Astrocyte of the cerebellum (primary cell): Measurements from ENCODE around the gene CPZ.

Source experiments
- DNase-seq: peaks from one replicate; pipeline ENCODE4 v3.0.0-alpha.2; 2011; ENCODE audit warnings: low read depth
- H3K4me3 ChIP-seq: 2 replicates; pipeline ENCODE4 v1.5.1; 2011; ENCODE audit warnings: mild to moderate bottlenecking, low read depth, low read length, moderate library complexity
- in situ Hi-C: cut with HindIII; loops from 2 replicates; pipeline ENCODE4 v1.10.0; 2017; ENCODE audit warnings: low sequenced_read_pairs
- TF ChIP-seq, protein P1 (sequence below): IDR thresholded peaks from 2 replicates; pipeline ENCODE4 v1.5.1; 2012; ENCODE audit warnings: low read length, low read depth, moderate library complexity, mild to moderate bottlenecking; ENCODE audit errors: missing control alignments

CPZ gene

DNA sequence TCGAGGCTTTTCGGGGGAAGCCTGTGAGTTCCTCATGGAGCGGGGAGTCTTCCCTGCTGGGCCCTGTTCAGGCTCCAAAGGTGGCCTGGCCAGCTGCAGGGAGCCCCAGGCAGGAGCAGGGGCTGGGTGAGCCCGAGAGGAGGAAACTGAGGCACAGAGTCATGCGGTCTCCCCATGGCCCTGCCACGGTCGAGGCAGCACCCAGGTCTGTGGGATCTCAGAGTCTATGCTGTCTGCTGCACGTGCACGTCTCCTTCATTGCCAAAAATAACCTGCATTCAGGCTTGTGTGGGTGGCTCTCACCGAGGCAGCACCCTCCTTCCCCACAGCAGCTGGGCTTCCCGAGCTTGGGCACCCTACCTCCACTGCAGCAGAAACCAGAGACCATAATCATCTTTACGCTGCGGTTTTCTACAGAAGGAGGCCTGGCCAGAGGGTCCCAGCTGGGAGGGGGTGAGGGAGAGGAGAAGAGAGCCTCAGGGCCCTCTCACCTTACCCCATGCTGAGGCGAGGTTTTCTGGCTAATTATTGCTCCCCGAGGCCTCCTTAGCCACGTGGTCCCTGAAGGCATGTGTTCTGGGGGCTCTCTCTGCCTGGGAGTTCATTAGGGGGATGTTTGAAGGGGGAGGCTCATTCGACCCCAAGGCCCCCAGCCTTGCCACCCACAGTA is 64.3 kb downstream of the CPZ start:
- TF ChIP-seq, protein P1, sequence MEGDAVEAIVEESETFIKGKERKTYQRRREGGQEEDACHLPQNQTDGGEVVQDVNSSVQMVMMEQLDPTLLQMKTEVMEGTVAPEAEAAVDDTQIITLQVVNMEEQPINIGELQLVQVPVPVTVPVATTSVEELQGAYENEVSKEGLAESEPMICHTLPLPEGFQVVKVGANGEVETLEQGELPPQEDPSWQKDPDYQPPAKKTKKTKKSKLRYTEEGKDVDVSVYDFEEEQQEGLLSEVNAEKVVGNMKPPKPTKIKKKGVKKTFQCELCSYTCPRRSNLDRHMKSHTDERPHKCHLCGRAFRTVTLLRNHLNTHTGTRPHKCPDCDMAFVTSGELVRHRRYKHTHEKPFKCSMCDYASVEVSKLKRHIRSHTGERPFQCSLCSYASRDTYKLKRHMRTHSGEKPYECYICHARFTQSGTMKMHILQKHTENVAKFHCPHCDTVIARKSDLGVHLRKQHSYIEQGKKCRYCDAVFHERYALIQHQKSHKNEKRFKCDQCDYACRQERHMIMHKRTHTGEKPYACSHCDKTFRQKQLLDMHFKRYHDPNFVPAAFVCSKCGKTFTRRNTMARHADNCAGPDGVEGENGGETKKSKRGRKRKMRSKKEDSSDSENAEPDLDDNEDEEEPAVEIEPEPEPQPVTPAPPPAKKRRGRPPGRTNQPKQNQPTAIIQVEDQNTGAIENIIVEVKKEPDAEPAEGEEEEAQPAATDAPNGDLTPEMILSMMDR, result no peak
- DNase-seq, result no peak
- in situ Hi-C loops, result no loop called here

DNA sequence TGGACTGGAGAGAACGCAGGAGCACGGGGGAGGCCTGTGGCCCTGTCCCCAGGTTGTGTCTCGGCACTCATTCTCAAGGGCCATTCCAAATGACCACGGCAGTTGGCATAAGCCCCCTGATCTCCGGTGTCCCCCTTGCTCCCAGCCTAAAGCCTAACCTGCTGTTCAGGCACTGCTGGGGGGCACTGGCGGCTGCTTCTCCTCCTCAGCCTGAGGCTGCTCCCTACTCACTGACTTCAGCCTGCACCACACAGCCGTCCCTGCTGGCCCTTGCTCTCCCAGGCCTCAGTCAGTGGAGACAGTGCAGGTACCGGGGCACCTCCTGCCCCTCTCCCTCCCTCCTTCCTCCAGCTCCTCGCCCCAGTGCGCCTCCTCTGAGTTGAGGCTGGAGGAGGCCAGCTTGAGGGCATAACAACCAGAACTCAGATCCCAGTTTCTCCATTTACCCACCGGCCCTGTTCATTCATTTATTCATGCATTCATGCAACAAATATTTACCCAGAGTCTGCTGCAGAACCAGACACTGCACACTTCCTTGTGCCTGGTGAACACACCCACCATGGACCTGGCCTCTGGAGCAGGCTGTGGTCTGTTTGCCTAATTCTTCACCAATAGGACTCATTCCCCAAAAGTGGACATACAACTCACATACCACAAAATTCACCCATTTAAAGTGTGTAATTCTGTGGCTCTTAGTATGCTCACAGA is 65.0 kb downstream of the CPZ start:
- TF ChIP-seq, protein P1, result no peak
- no peak for DNase-seq
- no peak overlapping the region for H3K4me3 ChIP-seq
- in situ Hi-C loops, result no loop called here

More for the DNA sequence above, 64.3 kb downstream of the CPZ start:
- H3K4me3 ChIP-seq, result no peak overlapping the region

DNA sequence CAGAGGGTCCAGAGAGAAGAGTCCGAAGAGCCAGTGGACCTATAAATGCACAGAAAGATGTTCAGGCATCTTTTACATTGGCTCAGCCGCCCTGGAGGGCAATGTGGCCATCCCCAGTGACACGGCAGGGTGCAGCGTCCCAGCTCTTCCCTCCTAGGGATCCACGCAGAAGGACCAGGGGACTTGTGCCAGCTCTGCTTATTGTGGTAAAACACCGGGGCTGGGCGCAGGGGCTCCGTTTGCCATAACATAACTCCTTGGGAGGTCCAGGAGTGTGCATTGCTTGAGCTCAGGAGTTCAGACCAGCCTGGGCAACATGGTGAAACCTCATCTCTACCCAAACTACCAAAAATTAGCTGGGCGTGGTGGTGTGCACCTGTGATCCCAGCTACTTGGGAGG is 70.2 kb downstream of the CPZ start:
- in situ Hi-C loops, result no loop called here
- no peak overlapping the region for H3K4me3 ChIP-seq
- TF ChIP-seq, protein P1, result no peak
- DNase-seq, result no peak

DNA sequence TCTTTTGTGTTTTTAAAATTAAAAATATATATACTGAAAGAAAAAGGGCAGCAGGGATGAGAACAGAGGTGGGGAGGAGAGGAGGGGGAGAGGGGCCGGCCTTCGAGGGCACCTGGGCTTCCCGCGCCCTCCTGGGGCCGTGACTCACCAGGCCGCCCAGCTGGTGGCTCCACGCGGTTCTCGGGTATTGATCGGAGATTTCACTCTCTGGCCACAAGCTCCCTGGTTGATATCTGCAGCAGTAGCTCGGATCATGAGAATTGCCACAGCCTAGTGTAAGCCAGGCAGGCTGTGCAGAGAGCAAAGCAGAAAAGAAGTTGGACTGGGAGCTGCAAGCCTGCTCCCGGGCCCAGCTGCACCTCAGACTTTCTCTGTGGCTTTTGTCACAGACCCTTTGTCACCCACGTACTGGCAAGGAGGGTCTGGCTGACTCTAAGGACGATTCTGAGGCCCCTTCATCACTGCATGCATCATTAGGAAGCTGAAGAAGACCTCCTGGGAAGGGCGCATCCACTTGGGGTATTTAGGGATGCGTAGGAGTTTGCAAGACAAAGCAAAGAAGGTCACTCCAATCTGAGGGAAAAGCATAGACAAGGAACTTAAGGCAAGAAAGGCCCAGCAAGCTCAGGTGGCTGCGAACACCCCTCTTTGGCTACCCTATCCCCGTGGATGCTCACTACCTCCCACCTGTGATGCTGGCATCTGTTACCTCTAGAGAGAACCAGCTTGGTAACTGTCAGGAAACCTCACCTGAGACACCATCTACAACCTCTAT is 71.7 kb downstream of the CPZ start:
- DNase-seq, result no peak
- no peak overlapping the region for H3K4me3 ChIP-seq
- TF ChIP-seq, protein P1, result no peak
- in situ Hi-C loops, result no loop called here

DNA sequence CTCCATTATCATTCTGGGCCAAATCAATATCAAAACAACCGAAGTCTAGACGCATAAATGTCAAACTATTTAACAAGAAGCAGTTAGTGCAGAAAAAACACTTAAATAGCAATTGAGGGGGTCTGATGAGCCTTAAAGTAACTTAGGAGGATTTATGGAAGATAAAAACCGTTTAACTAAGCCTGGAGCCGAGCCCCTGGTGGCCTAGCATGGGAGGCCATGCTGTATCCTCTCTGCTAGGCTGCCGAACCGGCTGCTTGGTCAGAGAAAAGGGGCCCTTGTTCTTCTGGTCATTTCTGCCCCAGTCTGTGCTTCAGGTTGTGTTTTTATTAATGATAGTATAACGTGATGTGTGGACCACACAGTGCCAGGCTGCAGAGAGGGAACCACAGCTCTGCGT is 72.4 kb downstream of the CPZ start:
- TF ChIP-seq, protein P1, result no peak
- in situ Hi-C loops, result no loop called here
- no peak for DNase-seq
- no peak overlapping the region for H3K4me3 ChIP-seq
